Measurements from ENCODE around the gene RSRP1.

The RSRP1 gene

DNA sequence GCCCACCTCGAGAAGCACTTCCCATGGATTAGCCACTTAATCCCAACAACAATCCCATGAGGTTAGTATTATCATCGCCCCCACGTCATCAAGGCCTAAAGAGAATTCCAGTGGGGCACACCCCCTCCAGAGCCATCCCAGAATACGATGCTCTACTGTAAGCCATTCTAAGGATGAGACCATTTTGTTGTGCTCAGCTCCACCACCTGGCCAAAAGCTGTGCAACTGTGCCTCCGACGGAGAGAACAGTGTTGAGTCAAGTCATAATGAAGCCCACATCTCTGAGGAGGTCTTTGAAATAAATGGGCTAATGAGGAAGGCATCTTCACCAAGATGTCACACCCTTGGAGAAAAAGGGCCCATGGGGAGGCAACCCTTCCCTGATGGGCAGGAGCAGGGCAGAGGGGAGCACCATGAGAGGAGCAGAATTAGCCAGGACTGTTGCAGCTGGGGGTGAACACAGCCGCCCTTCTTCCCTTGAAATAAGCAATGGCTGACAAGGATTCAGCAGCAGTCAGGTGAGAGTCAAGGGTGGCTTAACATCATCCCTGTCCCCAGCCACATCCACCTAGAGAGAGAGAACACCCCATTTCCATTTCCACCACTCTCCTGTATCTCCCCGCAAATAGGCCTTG lies 29.5 kb downstream of the RSRP1 start:
- no peak overlapping the region for H3K4me3 ChIP-seq (ENCODE audit: low read depth, low read length)
- TF ChIP-seq, protein P1, sequence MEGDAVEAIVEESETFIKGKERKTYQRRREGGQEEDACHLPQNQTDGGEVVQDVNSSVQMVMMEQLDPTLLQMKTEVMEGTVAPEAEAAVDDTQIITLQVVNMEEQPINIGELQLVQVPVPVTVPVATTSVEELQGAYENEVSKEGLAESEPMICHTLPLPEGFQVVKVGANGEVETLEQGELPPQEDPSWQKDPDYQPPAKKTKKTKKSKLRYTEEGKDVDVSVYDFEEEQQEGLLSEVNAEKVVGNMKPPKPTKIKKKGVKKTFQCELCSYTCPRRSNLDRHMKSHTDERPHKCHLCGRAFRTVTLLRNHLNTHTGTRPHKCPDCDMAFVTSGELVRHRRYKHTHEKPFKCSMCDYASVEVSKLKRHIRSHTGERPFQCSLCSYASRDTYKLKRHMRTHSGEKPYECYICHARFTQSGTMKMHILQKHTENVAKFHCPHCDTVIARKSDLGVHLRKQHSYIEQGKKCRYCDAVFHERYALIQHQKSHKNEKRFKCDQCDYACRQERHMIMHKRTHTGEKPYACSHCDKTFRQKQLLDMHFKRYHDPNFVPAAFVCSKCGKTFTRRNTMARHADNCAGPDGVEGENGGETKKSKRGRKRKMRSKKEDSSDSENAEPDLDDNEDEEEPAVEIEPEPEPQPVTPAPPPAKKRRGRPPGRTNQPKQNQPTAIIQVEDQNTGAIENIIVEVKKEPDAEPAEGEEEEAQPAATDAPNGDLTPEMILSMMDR (IDR thresholded peaks at IDR 0.05; ENCODE audit: low read depth, low read length, missing control alignments): no peak
- DNase-seq (ENCODE audit: low read depth): no peak

DNA sequence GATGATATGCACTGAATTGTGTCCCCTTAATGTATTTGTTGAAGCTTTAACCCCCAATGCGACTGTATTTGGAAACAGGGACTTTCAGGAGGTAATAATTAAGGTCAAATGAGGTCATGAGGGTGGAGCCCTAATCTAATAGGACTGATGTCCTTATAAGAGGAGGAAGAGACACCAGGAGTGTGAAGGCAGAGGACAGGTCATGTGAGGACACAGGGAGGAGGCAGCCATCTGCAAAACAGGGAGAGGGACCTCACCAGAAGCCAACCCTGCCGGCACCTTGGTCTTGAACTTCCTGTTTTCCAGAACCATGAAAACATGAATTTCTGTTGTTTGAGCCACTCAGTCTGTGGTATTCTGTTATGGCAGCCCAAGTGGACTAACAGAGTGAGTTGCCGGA lies 30.2 kb downstream of the RSRP1 start:
- no peak for DNase-seq (ENCODE audit: low read depth)
- TF ChIP-seq, protein P1 (IDR thresholded peaks at IDR 0.05; ENCODE audit: low read depth, low read length, missing control alignments): no peak
- no peak overlapping the region for H3K4me3 ChIP-seq (ENCODE audit: low read depth, low read length)

DNA sequence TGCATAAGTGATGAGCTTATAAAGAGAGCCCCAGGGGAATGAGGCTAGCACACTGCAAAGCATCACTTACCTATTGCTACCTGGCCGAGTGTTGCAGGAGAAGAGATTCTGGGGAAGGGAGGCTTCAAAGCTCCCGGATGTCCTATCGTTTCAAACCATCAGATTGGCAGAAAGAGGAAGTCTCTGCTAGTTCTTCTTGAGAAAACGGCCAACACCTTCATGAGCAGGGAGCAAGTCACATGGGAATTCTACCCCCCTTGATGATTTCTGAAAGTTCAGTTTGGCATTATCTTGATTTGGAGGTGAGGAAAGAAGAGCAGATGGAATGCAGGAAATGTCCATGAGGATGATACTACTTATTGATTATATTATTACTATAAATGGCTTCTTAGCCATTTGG lies 31.1 kb downstream of the RSRP1 start:
- TF ChIP-seq, protein P1 (IDR thresholded peaks at IDR 0.05; ENCODE audit: low read depth, low read length, missing control alignments): no peak
- no peak overlapping the region for H3K4me3 ChIP-seq (ENCODE audit: low read depth, low read length)
- DNase-seq (ENCODE audit: low read depth): no peak

DNA sequence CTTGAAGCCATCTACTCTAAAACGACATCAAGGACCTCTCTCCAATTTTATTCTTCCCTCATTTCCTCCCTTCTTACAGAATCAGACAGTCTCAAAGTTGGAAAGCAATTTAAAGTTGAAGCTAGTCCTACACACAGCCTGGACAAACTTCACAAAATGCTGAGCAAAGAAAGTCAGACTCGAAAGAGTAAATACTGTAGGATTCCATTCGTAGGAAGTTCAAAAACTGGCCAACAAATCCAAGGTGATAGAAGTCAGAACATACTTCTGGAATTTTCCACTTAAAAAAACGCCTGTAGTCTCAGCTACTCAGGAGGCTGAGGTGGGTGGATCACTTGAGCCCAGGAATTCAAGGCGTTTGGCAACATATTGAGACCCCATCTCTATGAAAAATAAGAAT lies 34.5 kb downstream of the RSRP1 start:
- H3K4me3 ChIP-seq (ENCODE audit: low read depth, low read length): no peak overlapping the region
- no peak for DNase-seq (ENCODE audit: low read depth)
- TF ChIP-seq, protein P1 (IDR thresholded peaks at IDR 0.05; ENCODE audit: low read depth, low read length, missing control alignments): no peak

DNA sequence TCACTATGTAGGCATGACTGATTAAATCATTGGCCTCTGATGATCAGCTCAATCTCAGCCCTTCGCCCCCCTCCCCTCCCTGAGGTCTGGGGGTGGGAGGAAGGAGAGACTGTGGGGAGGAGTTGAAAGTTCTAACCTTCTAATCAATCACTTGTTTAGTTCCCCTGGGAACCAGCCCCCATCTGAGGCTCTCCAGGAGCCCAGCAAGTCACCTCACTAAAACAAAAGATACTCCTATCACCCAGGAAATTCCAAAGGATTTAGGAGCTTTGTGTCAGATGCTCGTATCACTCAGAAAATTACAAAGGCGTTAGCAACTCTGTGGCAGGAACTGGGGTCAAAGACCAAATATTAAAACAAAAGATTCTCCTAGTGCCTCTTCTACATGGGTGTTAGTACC lies 36.5 kb downstream of the RSRP1 start:
- TF ChIP-seq, protein P1 (IDR thresholded peaks at IDR 0.05; ENCODE audit: low read depth, low read length, missing control alignments): no peak
- no peak overlapping the region for H3K4me3 ChIP-seq (ENCODE audit: low read depth, low read length)
- DNase-seq (ENCODE audit: low read depth): no peak

DNA sequence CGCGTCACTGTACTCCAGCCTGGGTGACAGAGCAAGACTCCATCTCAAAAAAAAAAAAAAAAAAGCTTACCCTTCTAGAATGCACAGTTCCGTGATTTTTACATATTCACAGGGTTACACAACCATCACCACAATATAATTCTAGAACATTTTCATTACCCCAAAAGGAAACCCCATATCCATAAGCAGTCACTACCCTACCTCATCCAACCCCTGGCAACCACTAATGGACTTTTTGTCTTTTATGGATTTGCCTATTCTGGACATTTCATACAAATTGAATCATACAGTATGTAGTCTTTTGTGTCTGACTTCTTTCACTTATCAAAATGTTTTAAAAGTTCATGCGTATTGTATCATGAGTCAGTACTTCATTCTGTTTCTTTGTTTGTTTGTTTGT lies 37.7 kb downstream of the RSRP1 start:
- TF ChIP-seq, protein P1 (IDR thresholded peaks at IDR 0.05; ENCODE audit: low read depth, low read length, missing control alignments): no peak
- no peak for DNase-seq (ENCODE audit: low read depth)
- H3K4me3 ChIP-seq (ENCODE audit: low read depth, low read length): no peak overlapping the region

DNA sequence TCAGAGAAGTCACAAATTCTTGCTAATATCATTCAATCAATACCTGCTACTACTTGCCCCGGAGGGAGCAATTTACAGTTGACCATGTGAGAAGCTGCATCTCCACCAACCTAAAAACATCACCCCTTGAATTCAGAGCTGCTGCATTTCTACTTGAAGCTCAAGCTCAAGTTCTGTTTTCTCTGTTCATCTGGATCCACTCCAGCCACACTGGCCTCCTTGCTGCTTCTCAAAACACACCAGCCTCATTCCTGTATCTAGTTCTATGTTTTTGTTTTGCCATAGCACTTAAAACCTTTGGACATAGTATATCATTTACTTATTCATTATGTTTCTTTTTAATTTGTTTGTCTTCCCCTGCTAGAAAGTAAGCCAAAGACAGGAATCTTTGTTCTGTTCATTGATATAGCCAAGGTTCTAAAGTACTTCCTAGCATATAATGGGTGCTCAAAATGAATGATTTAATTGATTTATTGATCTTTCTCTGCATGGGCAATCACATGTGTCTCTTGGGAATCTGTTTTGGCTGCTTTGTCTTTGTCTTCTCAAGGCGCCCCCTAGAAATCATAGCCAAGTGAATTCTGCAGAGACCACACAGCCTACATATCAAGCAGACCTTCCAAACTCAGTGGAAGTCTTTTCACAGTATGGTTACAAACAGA lies 38.6 kb downstream of the RSRP1 start:
- TF ChIP-seq, protein P1 (IDR thresholded peaks at IDR 0.05; ENCODE audit: low read depth, low read length, missing control alignments): no peak
- no peak overlapping the region for H3K4me3 ChIP-seq (ENCODE audit: low read depth, low read length)
- DNase-seq (ENCODE audit: low read depth): no peak
